ENCODE measurements around the gene ZBTB7C. TPM values are rescaled to one million over a fixed set of nuclear protein-coding genes. Genes with fewer than 3 reads are reported as not detected.
A peak's percentile ranks its signal among the peaks of the same experiment; 100 is the strongest.

ZBTB7C gene
- total RNA-seq, 2 donors from 2014 or later, result 25.1 to 36.4 TPM

- intact Hi-C loops (cut with DNase I), result no loop called here
- Histone ChIP-seq H3K9me3 (no peaks in the 10 kb centered on the region), H3K4me3 (peak overlapping the region; percentile 72), H3K9ac (ENCODE audit: low read depth in 2 of 2, low read length in 2 of 2) (peak overlapping the region; percentile 66 to 84), H3K27ac (peak overlapping the region; percentile 92), H3K36me3 (no peaks in the 10 kb centered on the region), H3K27me3 (peaks cover 11% of the 10 kb centered on the region), H3K4me1 (peaks cover 25% of the 10 kb centered on the region)
- peak; percentile 73 for DNase-seq
- TF ChIP-seq CTCF (IDR thresholded peaks at IDR 0.05), result no peak
Observed at GRCh38 chr18:48137374-48138081, 271.7 kb downstream of the ZBTB7C start.

DNA sequence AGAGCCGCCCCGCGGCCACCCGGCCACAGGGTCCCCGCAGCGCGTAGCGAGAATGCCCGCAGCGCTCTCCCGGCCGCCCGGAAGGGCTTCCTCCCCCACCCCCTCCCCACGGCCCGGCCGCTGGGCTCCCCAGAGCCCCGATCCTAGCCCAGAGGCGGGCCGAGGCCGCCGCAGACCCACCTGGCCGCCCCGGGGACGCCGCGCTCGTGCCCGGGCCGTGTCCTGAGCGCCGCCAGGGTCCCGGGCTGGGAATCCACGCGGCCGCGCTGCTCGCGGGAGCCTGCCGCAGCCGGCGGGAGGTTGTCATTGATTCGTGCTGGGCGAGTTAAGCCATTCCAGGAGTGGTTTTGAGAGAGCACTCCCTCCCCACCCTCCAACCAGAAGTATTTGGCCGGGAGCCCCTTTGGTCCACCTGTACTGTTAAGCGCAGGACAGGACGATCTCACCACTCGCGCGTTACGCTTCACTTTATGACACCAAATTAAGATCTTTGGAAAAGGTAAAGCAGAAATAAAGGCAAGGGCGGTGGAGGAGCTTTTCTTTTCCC, 272.3 kb downstream of the ZBTB7C start:
- peak overlapping the region; percentile 72 for H3K4me3 ChIP-seq
- peak; percentile 68 for DNase-seq
- H3K9ac ChIP-seq (ENCODE audit: low read depth in 2 of 2, low read length in 2 of 2), result peak overlapping the region; percentile 66 to 84
- H3K27ac ChIP-seq, result peak overlapping the region; percentile 92
- no peaks in the 10 kb centered on the region for H3K9me3 ChIP-seq
- no peaks in the 10 kb centered on the region for H3K36me3 ChIP-seq
- intact Hi-C loops (cut with DNase I), result no loop called here
- TF ChIP-seq CTCF (IDR thresholded peaks at IDR 0.05), result no peak
- H3K27me3 ChIP-seq, result peaks cover 11% of the 10 kb centered on the region
- H3K4me1 ChIP-seq, result peaks cover 22% of the 10 kb centered on the region

DNA sequence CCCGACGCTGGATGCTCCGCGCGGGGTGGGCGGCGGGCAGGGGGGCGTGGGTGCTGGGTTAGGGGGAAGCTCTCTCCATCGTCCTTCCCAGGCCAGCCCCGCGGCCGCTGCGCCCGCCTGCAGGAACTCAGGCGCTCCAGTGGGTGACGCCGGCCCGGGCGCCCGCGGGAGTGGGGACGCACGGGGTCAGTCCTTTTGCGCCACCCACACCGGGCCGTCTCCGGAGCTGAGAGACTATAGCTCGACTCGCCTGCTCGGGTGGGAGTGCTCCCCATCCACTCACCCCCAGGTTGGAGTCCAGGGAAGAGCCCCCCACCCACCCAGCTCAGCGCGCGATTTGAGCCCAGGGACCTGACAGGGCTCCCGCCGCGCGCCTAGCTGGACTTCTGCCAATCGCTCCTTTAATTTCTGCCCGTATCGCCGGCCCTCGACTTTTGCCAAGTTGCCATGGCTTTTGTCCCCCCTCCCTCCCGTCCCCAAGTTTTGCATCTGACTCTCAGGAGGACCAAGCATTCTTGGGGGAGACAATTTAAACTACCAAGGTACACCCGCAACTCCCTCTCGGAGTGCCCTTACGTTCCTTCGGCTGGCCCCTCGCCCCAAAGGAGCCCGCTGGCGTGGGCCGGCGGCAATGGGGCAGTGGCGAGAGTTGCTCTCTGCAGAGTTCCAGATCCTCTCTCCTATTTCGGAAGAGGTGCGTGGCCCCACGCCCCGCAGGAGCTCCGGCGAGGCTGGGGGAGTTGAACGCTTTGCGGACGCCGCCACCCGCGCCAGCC, 272.9 kb downstream of the ZBTB7C start:
- Histone ChIP-seq H3K27me3 (peaks cover 11% of the 10 kb centered on the region), H3K9me3 (no peaks in the 10 kb centered on the region), H3K9ac (ENCODE audit: low read depth in 2 of 2, low read length in 2 of 2) (peak overlapping the region; percentile 66 to 84), H3K36me3 (no peaks in the 10 kb centered on the region), H3K27ac (peak overlapping the region; percentile 92), H3K4me1 (peaks cover 22% of the 10 kb centered on the region), H3K4me3 (peak overlapping the region; percentile 72)
- intact Hi-C loops (cut with DNase I), result no loop called here
- DNase-seq, result peak; percentile 65
- TF ChIP-seq CTCF (IDR thresholded peaks at IDR 0.05), result no peak

GRCh38 chr18:48135436-48135966, 273.7 kb downstream of the ZBTB7C start:
- peak; percentile 46 for DNase-seq
- Histone ChIP-seq H3K27ac (peak overlapping the region; percentile 92), H3K9ac (ENCODE audit: low read depth in 2 of 2, low read length in 2 of 2) (peak overlapping the region; percentile 66 to 84), H3K4me1 (peaks cover 22% of the 10 kb centered on the region), H3K27me3 (peaks cover 11% of the 10 kb centered on the region), H3K4me3 (peak overlapping the region; percentile 72), H3K9me3 (no peaks in the 10 kb centered on the region), H3K36me3 (no peaks in the 10 kb centered on the region)
- no peak for TF ChIP-seq CTCF (IDR thresholded peaks at IDR 0.05)
- intact Hi-C loops (cut with DNase I), result no loop called here

DNA sequence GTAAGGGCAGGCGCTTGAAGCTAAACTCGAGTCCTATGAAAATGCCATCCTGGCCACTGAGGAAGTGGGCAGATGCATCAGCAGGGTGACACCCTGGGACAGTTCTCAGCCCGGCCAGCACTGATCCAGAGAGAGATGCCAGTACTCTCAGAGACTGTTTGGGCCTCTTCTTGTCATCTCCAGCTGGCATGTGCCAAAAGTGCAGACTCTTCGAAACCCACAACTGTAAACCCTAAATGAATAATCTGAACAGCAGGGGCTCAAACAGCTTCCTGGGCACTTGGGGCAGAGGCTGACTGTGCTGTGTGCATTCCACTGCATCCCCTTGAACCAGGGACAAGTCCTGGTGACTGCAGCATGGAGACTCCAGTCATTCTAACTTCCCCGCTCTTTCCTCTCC, 274.6 kb downstream of the ZBTB7C start:
- intact Hi-C loops (cut with DNase I), result no loop called here
- DNase-seq, result no peak
- H3K4me3 ChIP-seq, result no peak overlapping the region
- no peaks in the 10 kb centered on the region for H3K9me3 ChIP-seq
- peak overlapping the region in 1 of 2 donors; percentile 62 for H3K9ac ChIP-seq (ENCODE audit: low read depth in 2 of 2, low read length in 2 of 2)
- peaks cover 11% of the 10 kb centered on the region for H3K27me3 ChIP-seq
- H3K4me1 ChIP-seq, result peaks cover 22% of the 10 kb centered on the region
- TF ChIP-seq CTCF (IDR thresholded peaks at IDR 0.05), result no peak
- H3K27ac ChIP-seq, result peak overlapping the region; percentile 58
- H3K36me3 ChIP-seq, result no peaks in the 10 kb centered on the region

Data from colonic mucosa (tissue), 4 donors.